Kidney epithelial cell (primary cell): ENCODE results near the gene DLGAP3. TPM values are rescaled to one million over a fixed set of nuclear protein-coding genes. Genes with fewer than 3 reads are reported as not detected.

Source experiments
- DNase-seq: peaks from one replicate; pipeline ENCODE4 v3.0.0-alpha.2; 2010; ENCODE audit warnings: low read depth
- H3K27me3 ChIP-seq: 2 replicates; pipeline ENCODE4 v1.6.0; 2011; ENCODE audit warnings: low read length; ENCODE audit not compliant: control insufficient read depth, insufficient read depth
- H3K36me3 ChIP-seq: 2 replicates; pipeline ENCODE4 v1.5.1; 2011; ENCODE audit warnings: low read length; ENCODE audit not compliant: control insufficient read depth, insufficient read depth
- H3K4me3 ChIP-seq: 2 replicates; pipeline ENCODE4 v1.5.1; 2011; ENCODE audit warnings: low read depth, mild to moderate bottlenecking, control low read depth, low read length
- CTCF ChIP-seq: IDR thresholded peaks from 2 replicates; pipeline ENCODE4 v1.5.1; 2011; ENCODE audit warnings: mild to moderate bottlenecking, moderate library complexity, low read length, control low read depth, inconsistent platforms; ENCODE audit not compliant: insufficient read depth, poor library complexity, severe bottlenecking
- total RNA-seq: library from RNA; depleted of rRNA; stranded (reverse); fragments of >200 nt; gene quantifications from 2 replicates; pipeline ENCODE4 v1.2.3, GENCODE V29; 2015

Gene DLGAP3
- total RNA-seq, 1 donor from 2014 or later, result 0.75 TPM

GRCh38 chr1:34866762-34867109 lies 62.7 kb downstream of the DLGAP3 start:
- no peak for TF ChIP-seq CTCF
- no peak for DNase-seq
- no peaks in the 10 kb centered on the region for H3K36me3 ChIP-seq
- H3K4me3 ChIP-seq, result peak overlapping the region; percentile 47
- H3K27me3 ChIP-seq, result peaks cover 13% of the 10 kb centered on the region

- no peaks in the 10 kb centered on the region for H3K36me3 ChIP-seq
- no peak for DNase-seq
- H3K4me3 ChIP-seq, result peak overlapping the region; percentile 47
- TF ChIP-seq CTCF, result peak; percentile 98
- H3K27me3 ChIP-seq, result peaks cover 10% of the 10 kb centered on the region
These were observed 63.3 kb downstream of the DLGAP3 start for GRCh38 chr1:34865981-34866761.

GRCh38 chr1:34865573-34865972 lies 63.9 kb downstream of the DLGAP3 start:
- Histone ChIP-seq H3K4me3 (peak overlapping the region; percentile 47), H3K36me3 (no peaks in the 10 kb centered on the region), H3K27me3 (peaks cover 10% of the 10 kb centered on the region)
- DNase-seq, result no peak
- no peak for TF ChIP-seq CTCF

GRCh38 chr1:34864759-34865158 lies 64.7 kb downstream of the DLGAP3 start:
- Histone ChIP-seq H3K36me3 (no peaks in the 10 kb centered on the region), H3K4me3 (no peak overlapping the region), H3K27me3 (peaks cover 10% of the 10 kb centered on the region)
- TF ChIP-seq CTCF, result no peak
- DNase-seq, result no peak

- Histone ChIP-seq H3K4me3 (no peak overlapping the region), H3K36me3 (no peaks in the 10 kb centered on the region), H3K27me3 (peaks cover 10% of the 10 kb centered on the region)
- DNase-seq, result no peak
- no peak for TF ChIP-seq CTCF
These were observed 65.9 kb downstream of the DLGAP3 start for GRCh38 chr1:34863501-34863900.
